Activated CD8-positive, alpha-beta memory T cell treated with anti-CD3 and anti-CD28 coated beads for 48 hours (primary cell): ENCODE data around the gene SLC9C2.

Experiments
- DNase-seq, 3 experiments: peaks; one replicate each; pipeline ENCODE4 v3.0.0-alpha.2; 2020; ENCODE audit warnings: low read depth in 2 of 3, low spot score in 2 of 3

The SLC9C2 gene

DNA sequence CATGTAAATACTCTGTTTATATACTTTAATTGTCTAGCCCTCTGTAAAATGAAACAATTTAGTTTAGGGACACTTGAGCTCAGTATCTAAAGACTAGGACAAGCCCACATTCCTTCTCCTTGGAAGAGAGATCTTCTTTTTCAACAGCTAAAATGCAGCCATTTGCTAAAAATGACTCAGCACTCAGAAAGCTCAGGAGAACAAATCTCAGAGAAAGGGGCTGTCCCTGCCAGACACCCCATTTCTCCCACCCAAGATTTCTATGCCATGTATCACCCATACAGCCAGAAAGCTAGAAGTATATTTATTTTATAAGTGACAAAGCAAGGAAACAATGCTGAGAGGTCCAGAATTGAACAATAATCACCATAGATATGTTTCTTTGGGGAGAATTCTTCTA, 148.9 kb downstream of the SLC9C2 start:
- DNase-seq: no peak

DNA sequence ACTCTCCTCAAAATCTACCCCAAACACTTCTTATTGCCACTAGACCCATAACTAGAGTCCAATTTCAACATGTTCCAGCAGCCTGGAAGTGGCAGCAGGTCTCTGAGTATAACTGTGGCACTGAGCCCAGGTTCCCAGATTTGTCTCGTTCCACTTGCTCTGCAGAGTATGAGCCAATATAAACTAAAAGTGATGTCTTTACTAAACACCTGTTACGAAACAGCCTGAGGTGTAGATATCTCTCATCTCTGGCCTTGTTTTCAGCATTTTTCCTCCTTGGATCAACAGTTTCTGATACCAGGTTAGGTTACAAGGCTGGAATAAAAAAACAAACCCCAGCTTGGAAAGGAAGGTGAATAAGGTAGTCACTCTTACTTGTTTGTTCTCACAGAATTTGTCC, 150.9 kb downstream of the SLC9C2 start:
- DNase-seq: no peak
